ENCODE data around the gene SLC39A9. TPM values are rescaled to one million over a fixed set of nuclear protein-coding genes. Genes with fewer than 3 reads are reported as not detected.
"Not testable (repeated sequence)": the region's sequence is repeated elsewhere in the genome, so short reads cannot be mapped to it uniquely, and the experiment has no call there.

Gene SLC39A9
- total RNA-seq, 2 donors from 2014 or later, result 36.3 to 38.2 TPM

DNA sequence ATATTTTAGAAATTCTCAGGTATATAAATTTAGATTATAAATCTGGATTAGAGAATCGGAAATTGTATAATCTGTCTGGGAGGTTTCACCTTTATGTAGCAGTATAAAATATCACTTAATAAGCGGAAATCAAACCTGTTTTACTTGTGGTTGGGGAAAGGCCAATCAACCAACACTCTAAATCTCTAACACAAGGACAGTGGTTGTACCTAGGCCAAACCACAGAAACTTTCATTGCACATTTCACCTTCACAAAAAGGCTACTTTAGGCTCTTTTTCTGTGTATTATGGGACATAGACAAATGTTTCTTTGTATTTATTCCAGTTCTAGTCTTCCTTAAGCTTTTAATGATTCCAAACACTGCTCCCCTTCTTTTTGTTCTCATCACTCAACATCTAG, 20.2 kb upstream of the SLC39A9 start:
- no peak overlapping the region for H3K27ac ChIP-seq
- ATAC-seq (no peak), DNase-seq (no peak)
- no peak overlapping the region for H3K4me3 ChIP-seq
- intact Hi-C loops (cut with DNase I), result no loop called here
- no peaks in the 10 kb centered on the region for H3K9me3 ChIP-seq
- H3K36me3 ChIP-seq (replicated peaks in 1 of 2; ENCODE audit: insufficient read depth in 1 of 2, low read depth in 2 of 2), result peaks cover 0 to 4% of the 10 kb centered on the region in 2 donors
- 64 to 76% methylated on average over 2 of the region's 2 CpGs for WGBS, 2 donors
- no peaks in the 10 kb centered on the region for H3K4me1 ChIP-seq
- TF ChIP-seq, protein P1, sequence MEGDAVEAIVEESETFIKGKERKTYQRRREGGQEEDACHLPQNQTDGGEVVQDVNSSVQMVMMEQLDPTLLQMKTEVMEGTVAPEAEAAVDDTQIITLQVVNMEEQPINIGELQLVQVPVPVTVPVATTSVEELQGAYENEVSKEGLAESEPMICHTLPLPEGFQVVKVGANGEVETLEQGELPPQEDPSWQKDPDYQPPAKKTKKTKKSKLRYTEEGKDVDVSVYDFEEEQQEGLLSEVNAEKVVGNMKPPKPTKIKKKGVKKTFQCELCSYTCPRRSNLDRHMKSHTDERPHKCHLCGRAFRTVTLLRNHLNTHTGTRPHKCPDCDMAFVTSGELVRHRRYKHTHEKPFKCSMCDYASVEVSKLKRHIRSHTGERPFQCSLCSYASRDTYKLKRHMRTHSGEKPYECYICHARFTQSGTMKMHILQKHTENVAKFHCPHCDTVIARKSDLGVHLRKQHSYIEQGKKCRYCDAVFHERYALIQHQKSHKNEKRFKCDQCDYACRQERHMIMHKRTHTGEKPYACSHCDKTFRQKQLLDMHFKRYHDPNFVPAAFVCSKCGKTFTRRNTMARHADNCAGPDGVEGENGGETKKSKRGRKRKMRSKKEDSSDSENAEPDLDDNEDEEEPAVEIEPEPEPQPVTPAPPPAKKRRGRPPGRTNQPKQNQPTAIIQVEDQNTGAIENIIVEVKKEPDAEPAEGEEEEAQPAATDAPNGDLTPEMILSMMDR (IDR thresholded peaks at IDR 0.05), result no peak
- TF ChIP-seq POLR2A (IDR thresholded peaks at IDR 0.05), result no peak
- H3K27me3 ChIP-seq, result no peaks in the 10 kb centered on the region

DNA sequence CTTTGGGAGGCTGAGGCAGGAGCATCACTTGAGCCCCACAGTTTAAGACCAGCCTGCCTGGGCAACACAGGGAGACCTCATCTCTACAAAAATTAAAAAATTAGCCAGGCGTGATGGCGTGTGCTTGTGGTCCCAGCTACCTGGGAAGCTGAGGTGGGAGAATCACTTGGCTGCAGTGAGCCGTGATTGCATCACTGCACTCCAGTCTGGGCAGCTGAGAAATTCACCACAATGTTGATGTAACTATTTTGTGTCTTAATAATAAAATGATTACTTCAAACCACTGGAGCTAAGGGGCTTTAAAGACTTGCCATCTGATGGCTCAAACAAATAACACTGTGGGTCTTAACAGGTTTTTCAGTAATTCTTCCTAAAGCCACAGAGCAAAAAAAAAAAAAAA, 11.2 kb upstream of the SLC39A9 start:
- Histone ChIP-seq H3K9me3 (no peaks in the 10 kb centered on the region), H3K4me1 (peaks cover 8% of the 10 kb centered on the region), H3K27me3 (no peaks in the 10 kb centered on the region), H3K4me3 (no peak overlapping the region), H3K36me3 (replicated peaks in 1 of 2; ENCODE audit: insufficient read depth in 1 of 2, low read depth in 2 of 2) (peaks cover 0 to 4% of the 10 kb centered on the region in 2 donors), H3K27ac (no peak overlapping the region)
- DNase-seq (no peak), ATAC-seq (no peak)
- no peak for TF ChIP-seq POLR2A (IDR thresholded peaks at IDR 0.05)
- TF ChIP-seq, protein P1 (IDR thresholded peaks at IDR 0.05), result no peak
- 88 to 89% methylated on average over 3 of the region's 3 CpGs for WGBS, 2 donors
- intact Hi-C loops (cut with DNase I), result no loop called here

DNA sequence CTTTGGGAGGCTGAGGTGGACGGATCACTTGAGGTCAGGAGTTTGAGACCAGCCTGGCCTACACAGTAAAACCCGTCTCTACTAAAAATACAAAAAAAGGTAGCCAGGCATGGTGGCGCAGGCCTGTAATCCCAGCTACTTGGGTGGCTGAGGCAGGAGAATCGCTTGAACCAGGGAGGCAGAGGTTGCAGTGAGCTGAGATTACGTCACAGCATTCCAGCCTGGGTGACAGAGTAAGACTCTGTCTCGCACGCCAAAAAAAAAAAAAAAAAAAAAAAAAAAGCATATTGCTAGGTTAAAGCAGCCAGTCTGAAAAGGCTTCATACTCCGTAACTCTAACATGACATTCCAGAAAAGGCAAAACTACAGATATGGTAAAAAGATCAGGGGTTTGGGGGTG, 7.1 kb upstream of the SLC39A9 start:
- ATAC-seq; H3K27me3 ChIP-seq; H3K4me3 ChIP-seq; intact Hi-C loops (cut with DNase I); H3K4me1 ChIP-seq; H3K27ac ChIP-seq; DNase-seq; H3K9me3 ChIP-seq: not testable (repeated sequence)
- H3K36me3 ChIP-seq (replicated peaks in 1 of 2; ENCODE audit: insufficient read depth in 1 of 2, low read depth in 2 of 2), result peaks cover 8 to 23% of the 10 kb centered on the region in 2 donors
- 88 to 91% methylated on average over 8 of the region's 8 CpGs for WGBS, 2 donors

DNA sequence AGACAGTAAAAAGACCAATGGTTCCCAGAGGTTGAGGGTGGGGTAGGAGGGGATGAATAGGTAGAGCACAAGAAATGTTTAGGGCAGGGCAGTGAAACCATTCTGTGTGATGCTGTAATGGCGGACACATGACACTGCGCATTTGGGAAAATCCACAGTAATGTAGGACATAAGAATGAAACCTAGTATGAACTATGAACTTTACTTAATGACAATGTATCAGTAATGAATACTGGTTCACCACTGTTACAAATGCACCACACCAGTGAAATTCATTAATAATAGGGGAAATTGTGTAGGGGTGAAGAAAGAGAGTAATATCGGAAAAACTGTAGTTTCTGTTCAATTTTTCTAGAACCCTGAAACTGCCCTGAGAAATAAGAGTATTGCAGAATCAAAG, 6.0 kb upstream of the SLC39A9 start:
- Histone ChIP-seq H3K4me1 (peaks cover 16% of the 10 kb centered on the region), H3K9me3 (no peaks in the 10 kb centered on the region), H3K27me3 (no peaks in the 10 kb centered on the region), H3K4me3 (no peak overlapping the region), H3K27ac (no peak overlapping the region), H3K36me3 (replicated peaks in 1 of 2; ENCODE audit: insufficient read depth in 1 of 2, low read depth in 2 of 2) (peaks cover 8 to 23% of the 10 kb centered on the region in 2 donors)
- intact Hi-C loops (cut with DNase I), result no loop called here
- no peak for DNase-seq
- TF ChIP-seq, protein P1 (IDR thresholded peaks at IDR 0.05), result no peak
- no peak for TF ChIP-seq POLR2A (IDR thresholded peaks at IDR 0.05)
- ATAC-seq, result no peak
- WGBS, 2 donors, result 75 to 92% methylated on average over 3 of the region's 3 CpGs

DNA sequence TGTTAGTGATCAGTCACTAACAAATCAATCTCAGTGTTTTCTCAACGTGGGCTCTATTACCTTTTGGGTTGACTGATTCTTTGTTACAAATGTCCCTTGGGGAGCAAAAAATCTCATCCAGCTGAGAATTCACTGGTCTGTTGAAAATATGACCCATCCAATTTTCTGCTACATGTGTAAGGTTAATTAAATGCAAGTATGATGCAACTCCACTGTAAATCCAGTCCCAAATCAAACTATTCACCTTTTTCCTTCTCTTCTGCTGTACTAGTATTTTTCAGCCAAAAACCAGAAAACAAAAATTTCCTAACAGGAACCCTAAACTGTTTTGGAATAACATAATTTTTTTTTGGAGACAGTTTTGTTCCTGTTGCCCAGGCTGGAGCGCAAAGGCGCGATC, 2.6 kb upstream of the SLC39A9 start:
- H3K27ac ChIP-seq, result no peak overlapping the region
- no peak for TF ChIP-seq POLR2A (IDR thresholded peaks at IDR 0.05)
- TF ChIP-seq, protein P1 (IDR thresholded peaks at IDR 0.05), result no peak
- H3K4me1 ChIP-seq, result peaks cover 35% of the 10 kb centered on the region
- no peak overlapping the region for H3K4me3 ChIP-seq
- no peaks in the 10 kb centered on the region for H3K9me3 ChIP-seq
- no peaks in the 10 kb centered on the region for H3K27me3 ChIP-seq
- intact Hi-C loops (cut with DNase I), result no loop called here
- peaks cover 8 to 21% of the 10 kb centered on the region in 2 donors for H3K36me3 ChIP-seq (replicated peaks in 1 of 2; ENCODE audit: insufficient read depth in 1 of 2, low read depth in 2 of 2)
- ATAC-seq (no peak), DNase-seq (no peak)
- WGBS, 2 donors, result 81% methylated on average over 4 of the region's 4 CpGs
